Activated naive CD4-positive, alpha-beta T cell treated with anti-CD3 and anti-CD28 coated beads for 36 hours (primary cell): ENCODE measurements around the gene MARK2. TPM values are rescaled to one million over a fixed set of nuclear protein-coding genes. Genes with fewer than 3 reads are reported as not detected.

Experiments
- CTCF ChIA-PET: fragments of 350-600 bp; sonication (Branson Sonifier 250); formaldehyde crosslinking; loops from one replicate; lab custom pipeline; 2021; ENCODE audit warnings: antibody characterized with exemption; lab: Charles Lee
- DNase-seq: peaks from one replicate; pipeline ENCODE4 v3.0.0-alpha.2; 2020
- H3K27ac Mint-ChIP-seq: one replicate; pipeline ENCODE4 v1.8.0; 2021; ENCODE audit warnings: mild to moderate bottlenecking, mixed read lengths
- H3K27me3 Mint-ChIP-seq: one replicate; pipeline ENCODE4 v1.8.0; 2021; ENCODE audit warnings: low read depth, mixed read lengths
- H3K36me3 Mint-ChIP-seq: one replicate; pipeline ENCODE4 v1.8.0; 2021; ENCODE audit warnings: low read depth, mixed read lengths
- H3K4me1 Mint-ChIP-seq: one replicate; pipeline ENCODE4 v1.8.0; 2021; ENCODE audit warnings: low read depth, mixed read lengths
- H3K4me3 Mint-ChIP-seq: one replicate; pipeline ENCODE4 v1.8.0; 2021; ENCODE audit warnings: mild to moderate bottlenecking, moderate library complexity, mixed read lengths
- H3K9me3 Mint-ChIP-seq: one replicate; pipeline ENCODE4 v1.8.0; 2021; ENCODE audit warnings: mixed read lengths
- intact Hi-C: fragments of 100-400 bp; cut with micrococcal nuclease; formaldehyde crosslinking; loops from one replicate; pipeline ENCODE4 v1.15.1; 2023
- total RNA-seq, 2 experiments: library from RNA; stranded (reverse); gene quantifications; one replicate each; pipeline ENCODE4 v1.2.3, GENCODE V29; 2021

MARK2 gene
- total RNA-seq, 2 experiments from 2014 or later: 15.8 to 17.6 TPM

GRCh38 chr11:63874511-63874910 is 35.6 kb downstream of the MARK2 start:
- DNase-seq: no peak
- no peaks in the 10 kb centered on the region for H3K27me3 Mint-ChIP-seq
- H3K9me3 Mint-ChIP-seq: no peaks in the 10 kb centered on the region
- no peak overlapping the region for H3K4me3 Mint-ChIP-seq
- H3K27ac Mint-ChIP-seq: no peak overlapping the region
- H3K36me3 Mint-ChIP-seq: peaks cover 6% of the 10 kb centered on the region
- CTCF ChIA-PET: interaction anchor here (3.3 kb wide), 1 partner anchor 38 kb away, joined by 15 read pairs; no protein-coding TSS in a partner anchor
- intact Hi-C loops: no loop called here
- H3K4me1 Mint-ChIP-seq: peaks cover 78% of the 10 kb centered on the region

GRCh38 chr11:63875506-63876065 is 36.7 kb downstream of the MARK2 start:
- no peaks in the 10 kb centered on the region for H3K27me3 Mint-ChIP-seq
- H3K27ac Mint-ChIP-seq: no peak overlapping the region
- no peak overlapping the region for H3K4me3 Mint-ChIP-seq
- no peak for DNase-seq
- CTCF ChIA-PET: interaction anchor here (0.6 to 1.6 kb wide), 4 partner anchors 9 to 32 kb away, joined by 3 to 6 read pairs (median 3); no protein-coding TSS in a partner anchor
- H3K9me3 Mint-ChIP-seq: no peaks in the 10 kb centered on the region
- intact Hi-C loops: no loop called here
- peaks cover 78% of the 10 kb centered on the region for H3K4me1 Mint-ChIP-seq
- H3K36me3 Mint-ChIP-seq: peaks cover 5% of the 10 kb centered on the region

DNA sequence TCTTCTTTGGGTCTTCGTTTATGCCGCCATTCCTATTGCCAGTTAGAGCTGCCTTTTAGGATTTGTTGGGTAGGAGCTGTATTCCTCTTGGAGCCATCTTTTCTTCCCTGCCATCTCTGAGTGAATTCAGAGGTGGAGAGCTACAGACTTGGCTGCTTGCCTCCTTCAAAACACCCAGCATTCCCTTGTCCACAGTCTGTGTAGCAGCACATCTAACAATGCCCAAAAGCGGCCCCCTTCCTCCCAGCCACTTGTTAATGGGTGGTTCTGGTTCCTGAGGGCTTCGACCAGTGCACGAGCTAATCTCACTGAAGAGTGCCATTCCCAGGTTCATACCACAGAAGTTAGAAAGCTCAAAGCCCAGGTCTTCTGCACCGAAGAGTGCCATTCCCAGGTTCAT is 37.7 kb downstream of the MARK2 start:
- no peak overlapping the region for H3K4me3 Mint-ChIP-seq
- intact Hi-C loops: no loop called here
- peaks cover 80% of the 10 kb centered on the region for H3K4me1 Mint-ChIP-seq
- no peak overlapping the region for H3K27ac Mint-ChIP-seq
- no peaks in the 10 kb centered on the region for H3K27me3 Mint-ChIP-seq
- no peaks in the 10 kb centered on the region for H3K9me3 Mint-ChIP-seq
- CTCF ChIA-PET: interaction anchor here (1.5 to 1.6 kb wide), 2 partner anchors 8 to 10 kb away, joined by 3 to 6 read pairs; no protein-coding TSS in a partner anchor
- no peak for DNase-seq
- H3K36me3 Mint-ChIP-seq: peaks cover 3% of the 10 kb centered on the region

DNA sequence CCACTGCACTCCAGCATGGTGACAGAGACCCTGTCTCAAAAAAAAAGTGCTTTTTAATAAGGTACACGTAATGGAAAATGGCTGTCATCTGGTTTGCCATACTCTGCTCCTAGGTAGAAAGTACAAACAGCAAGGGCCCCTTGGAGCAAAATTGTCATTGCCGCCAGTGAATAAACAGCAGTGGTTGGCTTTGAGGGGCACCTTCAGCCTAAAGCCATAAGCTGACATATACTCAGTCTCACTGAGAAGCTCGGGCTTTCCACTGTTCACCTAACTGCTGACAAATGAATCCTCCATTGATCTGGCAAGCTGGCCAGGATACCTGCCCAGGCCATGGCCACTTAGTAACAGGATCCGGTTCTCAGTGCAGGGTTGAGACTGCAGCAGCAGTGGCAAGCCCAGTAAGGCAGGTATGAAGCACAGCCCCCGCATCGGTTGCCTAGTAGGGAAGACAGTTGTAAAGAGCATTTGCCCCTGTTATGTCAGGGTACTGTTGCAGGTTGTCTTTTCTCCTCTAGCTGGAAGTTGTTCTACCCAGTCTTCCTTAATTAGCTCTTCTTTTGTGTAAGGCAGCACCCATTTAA is 38.8 kb downstream of the MARK2 start:
- H3K36me3 Mint-ChIP-seq: peaks cover 3% of the 10 kb centered on the region
- peaks cover 78% of the 10 kb centered on the region for H3K4me1 Mint-ChIP-seq
- DNase-seq: no peak
- H3K27ac Mint-ChIP-seq: no peak overlapping the region
- H3K9me3 Mint-ChIP-seq: no peaks in the 10 kb centered on the region
- intact Hi-C loops: no loop called here
- no peak overlapping the region for H3K4me3 Mint-ChIP-seq
- CTCF ChIA-PET: interaction anchor here (0.9 kb wide), 2 partner anchors 41 to 43 kb away, joined by 3 to 4 read pairs; no protein-coding TSS in a partner anchor
- H3K27me3 Mint-ChIP-seq: no peaks in the 10 kb centered on the region

GRCh38 chr11:63879598-63880402 is 40.9 kb downstream of the MARK2 start:
- peaks cover 79% of the 10 kb centered on the region for H3K4me1 Mint-ChIP-seq
- peaks cover 7% of the 10 kb centered on the region for H3K36me3 Mint-ChIP-seq
- no peaks in the 10 kb centered on the region for H3K27me3 Mint-ChIP-seq
- CTCF ChIA-PET: interaction anchor here (0.6 kb wide), 1 partner anchor 25 kb away, joined by 3 read pairs; no protein-coding TSS in a partner anchor
- DNase-seq: no peak
- intact Hi-C loops: loop anchor here (1.0 kb wide), 1 partner anchor 7 kb away; no protein-coding TSS in a partner anchor
- no peak overlapping the region for H3K4me3 Mint-ChIP-seq
- H3K9me3 Mint-ChIP-seq: no peaks in the 10 kb centered on the region
- H3K27ac Mint-ChIP-seq: no peak overlapping the region

- peaks cover 7% of the 10 kb centered on the region for H3K36me3 Mint-ChIP-seq
- no peak overlapping the region for H3K4me3 Mint-ChIP-seq
- intact Hi-C loops: loop anchor here (1.0 kb wide), 1 partner anchor 8 kb away; no protein-coding TSS in a partner anchor
- DNase-seq: peak; percentile 19
- no peaks in the 10 kb centered on the region for H3K9me3 Mint-ChIP-seq
- H3K27ac Mint-ChIP-seq: no peak overlapping the region
- no peaks in the 10 kb centered on the region for H3K27me3 Mint-ChIP-seq
- peaks cover 81% of the 10 kb centered on the region for H3K4me1 Mint-ChIP-seq
- CTCF ChIA-PET: interaction anchor here (0.6 kb wide), 1 partner anchor 26 kb away, joined by 3 read pairs; no protein-coding TSS in a partner anchor
These were observed 41.5 kb downstream of the MARK2 start for GRCh38 chr11:63880403-63880790.

- Mint-ChIP-seq H3K27ac (no peak overlapping the region), H3K27me3 (no peaks in the 10 kb centered on the region), H3K4me1 (peaks cover 82% of the 10 kb centered on the region), H3K36me3 (peaks cover 7% of the 10 kb centered on the region), H3K4me3 (no peak overlapping the region), H3K9me3 (no peaks in the 10 kb centered on the region)
- intact Hi-C loops: no loop called here
- no peak for DNase-seq
- CTCF ChIA-PET: interaction anchor here (0.6 to 4.0 kb wide), 7 partner anchors 9 to 315 kb away, joined by 3 to 18 read pairs (median 5); no protein-coding TSS in a partner anchor
These were observed 43.8 kb downstream of the MARK2 start for GRCh38 chr11:63882555-63883242.

GRCh38 chr11:63883791-63884190 is 44.9 kb downstream of the MARK2 start:
- intact Hi-C loops: no loop called here
- no peak overlapping the region for H3K27ac Mint-ChIP-seq
- H3K9me3 Mint-ChIP-seq: no peaks in the 10 kb centered on the region
- peaks cover 3% of the 10 kb centered on the region for H3K36me3 Mint-ChIP-seq
- CTCF ChIA-PET: interaction anchor here (0.9 to 4.0 kb wide), 4 partner anchors 8 to 46 kb away, joined by 3 to 18 read pairs (median 8); no protein-coding TSS in a partner anchor
- peaks cover 83% of the 10 kb centered on the region for H3K4me1 Mint-ChIP-seq
- DNase-seq: no peak
- no peaks in the 10 kb centered on the region for H3K27me3 Mint-ChIP-seq
- no peak overlapping the region for H3K4me3 Mint-ChIP-seq

DNA sequence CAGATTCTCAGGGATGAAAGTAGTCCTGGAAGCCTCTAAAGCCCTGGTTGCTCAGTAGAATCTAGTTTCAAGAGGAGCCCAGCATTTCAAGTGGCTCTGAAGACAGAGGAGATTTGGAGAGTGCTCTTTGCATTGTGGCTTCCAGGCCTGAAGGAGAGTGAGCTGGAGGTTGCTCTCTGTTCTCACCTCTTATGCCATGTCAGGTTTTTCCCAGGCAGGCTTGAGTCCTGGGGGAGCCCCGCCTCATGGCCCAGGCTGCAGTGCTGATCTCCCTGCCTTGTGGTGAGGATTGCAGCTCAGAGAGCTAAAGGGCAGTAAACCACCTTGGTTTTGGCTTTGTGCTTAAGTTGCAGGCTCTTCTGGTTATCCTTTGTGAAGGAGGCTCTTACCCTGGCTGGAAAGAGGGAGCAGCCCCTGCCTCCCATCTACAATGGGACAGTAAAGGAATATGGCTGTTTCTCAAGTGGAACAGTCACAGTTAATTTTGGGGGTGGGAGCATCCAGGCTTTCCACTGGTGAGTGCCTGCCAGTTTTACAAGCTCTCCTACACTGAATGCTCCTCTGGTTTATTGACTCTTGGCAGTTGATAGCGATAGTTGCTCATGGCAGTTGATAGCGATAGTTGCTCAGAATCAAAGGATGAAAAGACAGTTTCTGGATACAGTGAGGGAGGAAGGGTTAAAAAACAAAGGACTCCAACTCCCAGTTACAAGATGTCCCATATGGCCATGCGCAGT is 45.5 kb downstream of the MARK2 start:
- DNase-seq: peak; percentile 38
- H3K9me3 Mint-ChIP-seq: no peaks in the 10 kb centered on the region
- intact Hi-C loops: no loop called here
- peaks cover 83% of the 10 kb centered on the region for H3K4me1 Mint-ChIP-seq
- no peak overlapping the region for H3K4me3 Mint-ChIP-seq
- H3K36me3 Mint-ChIP-seq: peaks cover 3% of the 10 kb centered on the region
- H3K27me3 Mint-ChIP-seq: no peaks in the 10 kb centered on the region
- H3K27ac Mint-ChIP-seq: no peak overlapping the region
- CTCF ChIA-PET: interaction anchor here (0.9 to 4.0 kb wide), 3 partner anchors 9 to 47 kb away, joined by 3 to 18 read pairs (median 8); no protein-coding TSS in a partner anchor

- no peak overlapping the region for H3K4me3 Mint-ChIP-seq
- peaks cover 86% of the 10 kb centered on the region for H3K4me1 Mint-ChIP-seq
- CTCF ChIA-PET: interaction anchor here (0.9 kb wide), 1 partner anchor 12 kb away, joined by 3 read pairs; no protein-coding TSS in a partner anchor
- H3K27ac Mint-ChIP-seq: no peak overlapping the region
- peaks cover 3% of the 10 kb centered on the region for H3K36me3 Mint-ChIP-seq
- DNase-seq: no peak
- no peaks in the 10 kb centered on the region for H3K27me3 Mint-ChIP-seq
- intact Hi-C loops: loop anchor here (5.0 kb wide), 1 partner anchor 45 kb away; no protein-coding TSS in a partner anchor
- H3K9me3 Mint-ChIP-seq: no peaks in the 10 kb centered on the region
These were observed 48.6 kb downstream of the MARK2 start for GRCh38 chr11:63887386-63887999.
